Measurements from ENCODE around the gene ADAMTS7.
"Not testable (repeated sequence)": the region's sequence is repeated elsewhere in the genome, so short reads cannot be mapped to it uniquely, and the experiment has no call there.

The ADAMTS7 gene

GRCh38 chr15:78764340-78765153, 46.7 kb downstream of the ADAMTS7 start:
- DNase-seq: not testable (repeated sequence)

DNA sequence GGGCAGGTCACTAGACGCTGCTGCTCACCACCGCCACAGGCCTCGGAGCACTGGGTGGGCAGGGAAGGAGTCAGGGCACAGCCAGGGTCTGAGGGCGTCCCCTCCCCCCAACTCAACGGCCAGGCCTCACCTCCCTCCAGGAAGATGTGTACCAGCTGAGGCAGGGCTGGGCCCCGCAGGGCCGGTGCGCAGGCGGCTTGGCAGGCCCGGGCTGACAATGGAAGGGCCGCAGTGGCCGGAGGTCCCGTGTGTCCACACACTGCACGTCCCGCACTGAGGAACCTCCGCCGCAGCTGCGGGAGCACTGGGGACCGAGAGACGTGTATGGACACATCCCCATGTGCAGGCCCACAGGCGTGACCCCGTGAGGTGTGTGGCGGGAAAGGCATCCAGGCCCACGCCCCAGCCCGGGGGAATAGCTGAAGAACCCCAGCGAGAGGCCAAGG, 47.4 kb downstream of the ADAMTS7 start:
- no peak for DNase-seq

GRCh38 chr15:78762985-78763795, 48.1 kb downstream of the ADAMTS7 start:
- no peak for DNase-seq

DNA sequence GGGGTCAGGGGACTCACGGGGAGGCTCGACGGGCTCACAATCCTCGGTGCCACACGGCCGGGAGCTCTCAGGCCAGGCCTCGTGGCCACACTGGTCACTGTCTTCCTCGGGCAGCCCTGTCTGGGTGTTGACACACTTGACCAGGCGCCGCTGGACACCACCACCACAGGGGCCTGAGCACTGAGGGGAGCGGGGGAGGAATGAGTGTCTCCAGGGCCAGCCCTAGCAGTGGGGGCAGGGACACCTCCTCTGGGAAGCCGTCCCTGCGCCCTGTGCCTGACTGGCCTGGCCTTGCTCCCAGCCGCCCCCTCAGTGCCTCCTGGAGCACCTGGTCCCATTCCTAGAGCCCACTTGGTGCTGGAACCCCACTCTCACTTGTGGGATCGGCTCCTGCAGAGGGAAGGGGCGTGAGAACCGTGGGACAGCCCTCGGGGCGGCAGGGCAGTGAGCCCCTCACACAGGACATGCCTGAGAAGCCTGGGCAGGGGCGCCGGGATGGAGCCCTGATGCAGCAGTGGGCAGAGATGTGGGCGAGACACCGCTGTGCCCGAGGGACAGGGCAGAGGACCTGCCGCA, 48.8 kb downstream of the ADAMTS7 start:
- not testable (repeated sequence) for DNase-seq

DNA sequence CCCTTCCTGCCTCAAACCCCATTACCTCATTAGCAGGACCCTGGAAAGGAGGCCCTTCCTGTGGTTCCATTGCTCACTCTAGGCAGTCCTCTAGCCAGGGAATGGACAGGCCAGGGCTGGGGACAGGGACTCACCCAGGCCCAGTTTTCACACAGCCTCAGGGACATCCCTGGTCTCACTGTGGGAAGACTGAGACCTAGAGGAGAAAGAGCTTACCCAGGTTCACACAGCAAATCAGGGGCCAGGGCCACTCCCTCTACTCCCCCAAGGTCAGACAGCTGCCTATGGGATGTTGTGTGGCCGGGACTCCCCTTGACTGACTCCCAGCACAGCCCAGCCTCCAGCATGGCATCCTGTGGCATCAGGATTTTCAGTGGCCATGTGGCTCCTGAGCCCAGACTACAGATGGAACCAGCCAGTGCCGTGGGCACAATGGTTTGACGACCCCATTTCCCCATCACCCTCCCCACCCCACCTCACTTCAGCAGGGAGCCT, 49.3 kb downstream of the ADAMTS7 start:
- DNase-seq: no peak

GRCh38 chr15:78761475-78761874, 49.8 kb downstream of the ADAMTS7 start:
- DNase-seq: not testable (repeated sequence)

DNA sequence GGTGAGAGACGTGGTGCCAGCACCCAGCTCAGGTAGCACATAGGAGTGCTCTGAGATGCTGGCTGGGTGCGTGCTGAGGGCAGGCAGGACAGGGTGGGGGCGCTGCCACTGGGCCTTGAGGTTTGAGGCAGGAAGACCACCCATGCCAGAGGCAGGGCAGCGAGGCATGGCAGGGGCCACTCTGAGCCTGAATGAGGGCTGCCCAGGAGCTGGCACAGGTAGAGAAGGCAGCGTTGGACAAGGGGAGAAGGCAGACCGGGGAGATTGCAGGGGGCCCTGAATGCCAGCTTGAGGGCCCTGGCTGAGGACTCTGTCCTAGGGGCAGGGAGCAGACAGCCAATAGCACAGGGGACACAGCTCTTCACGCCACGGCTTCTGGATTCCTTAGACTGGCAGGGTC, 50.2 kb downstream of the ADAMTS7 start:
- DNase-seq: no peak

DNA sequence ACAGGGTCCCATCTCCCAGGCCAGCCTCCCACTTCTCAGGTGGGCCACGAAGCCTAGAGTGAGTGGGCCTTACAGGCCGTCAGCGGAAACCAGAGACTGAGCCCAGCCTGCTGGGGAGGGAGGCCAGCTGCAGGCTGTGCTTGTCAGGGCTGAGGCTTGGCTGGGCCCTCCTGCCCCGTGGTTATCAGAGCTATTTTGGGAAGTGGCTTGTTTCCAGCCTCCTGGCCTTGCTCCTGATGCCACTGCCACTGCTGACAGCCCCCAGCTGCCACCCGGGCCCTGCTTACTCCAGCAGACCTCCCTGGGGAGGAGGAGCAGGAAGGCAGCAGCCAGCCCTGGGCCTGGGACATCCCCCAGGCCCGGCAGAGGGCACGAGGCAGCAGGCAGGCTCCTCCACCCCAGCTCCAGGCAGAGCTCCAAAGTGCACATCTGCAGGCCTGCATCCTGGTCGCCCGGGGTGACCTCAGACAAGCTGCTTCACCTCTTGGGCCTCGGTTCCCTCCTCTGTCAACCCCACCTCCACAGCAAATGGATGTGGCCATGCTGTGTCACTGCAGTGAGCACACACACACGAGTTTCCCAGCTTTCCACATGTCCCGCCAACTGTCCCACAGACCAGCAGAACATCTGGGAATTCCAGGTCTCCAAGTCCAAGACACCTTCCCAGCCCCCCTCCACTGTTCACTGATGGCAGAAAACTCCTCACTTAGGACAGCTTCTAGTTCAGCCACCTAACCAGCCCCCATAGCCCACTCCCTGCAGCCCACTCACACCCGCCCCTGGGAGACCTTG, 51.0 kb downstream of the ADAMTS7 start:
- DNase-seq: not testable (repeated sequence)

DNA sequence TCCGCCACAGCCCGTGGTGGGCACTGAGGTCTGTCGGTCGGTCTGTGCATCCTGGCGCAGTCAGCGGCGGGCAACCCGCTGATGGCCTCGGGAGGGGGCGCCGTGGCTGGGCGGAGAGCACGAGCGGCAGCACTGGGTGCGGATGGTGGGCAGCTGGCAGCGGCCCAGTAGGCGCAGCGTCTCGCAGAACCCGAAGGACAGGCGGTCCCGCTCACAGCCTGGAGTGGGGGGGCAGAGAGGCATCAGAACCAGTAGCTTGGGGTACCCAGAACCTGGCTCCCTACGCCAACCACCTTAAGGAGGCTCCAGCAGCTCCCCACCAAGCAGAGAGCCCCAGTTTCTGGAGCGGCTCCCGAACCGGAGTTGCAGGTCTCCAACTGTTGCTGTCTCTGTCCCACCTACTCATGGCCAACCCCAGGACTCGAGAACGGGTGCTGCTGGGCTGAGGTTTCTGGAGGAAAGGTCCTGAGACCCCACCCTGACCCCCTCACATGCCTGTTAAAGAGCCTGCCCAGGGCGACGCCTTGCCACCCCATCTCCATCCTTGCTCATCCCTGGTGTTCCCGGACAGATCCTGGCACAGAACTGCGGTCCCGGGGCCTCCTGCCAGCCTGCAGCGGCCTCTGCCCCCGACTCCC, 51.8 kb downstream of the ADAMTS7 start:
- not testable (repeated sequence) for DNase-seq

- DNase-seq: not testable (repeated sequence)
Observed at GRCh38 chr15:78758486-78759200, 52.6 kb downstream of the ADAMTS7 start.

DNA sequence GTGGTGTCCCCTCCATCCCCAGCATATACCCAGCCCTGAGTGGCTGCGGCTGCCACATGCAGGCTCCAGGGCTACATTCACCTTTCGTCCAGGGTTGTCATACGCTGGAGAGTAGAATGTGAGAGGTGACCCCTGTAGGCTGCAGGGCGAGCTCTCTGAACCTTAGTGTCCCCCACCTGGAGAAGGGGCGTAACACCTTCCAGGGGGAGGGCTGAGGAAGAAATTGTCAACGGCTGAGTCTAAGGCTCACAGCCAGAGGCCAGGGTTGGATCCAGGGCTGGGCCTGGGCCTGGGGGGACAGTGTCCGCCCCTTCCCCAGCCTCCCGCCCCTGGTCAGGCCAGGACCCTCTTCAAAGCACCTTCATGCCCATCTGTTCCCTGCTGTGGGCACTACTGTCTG, 53.2 kb downstream of the ADAMTS7 start:
- not testable (repeated sequence) for DNase-seq

- no peak for DNase-seq
Observed at GRCh38 chr15:78757636-78757905, 53.7 kb downstream of the ADAMTS7 start.

GRCh38 chr15:78756781-78757635, 54.3 kb downstream of the ADAMTS7 start:
- DNase-seq: peak; percentile 35

DNA sequence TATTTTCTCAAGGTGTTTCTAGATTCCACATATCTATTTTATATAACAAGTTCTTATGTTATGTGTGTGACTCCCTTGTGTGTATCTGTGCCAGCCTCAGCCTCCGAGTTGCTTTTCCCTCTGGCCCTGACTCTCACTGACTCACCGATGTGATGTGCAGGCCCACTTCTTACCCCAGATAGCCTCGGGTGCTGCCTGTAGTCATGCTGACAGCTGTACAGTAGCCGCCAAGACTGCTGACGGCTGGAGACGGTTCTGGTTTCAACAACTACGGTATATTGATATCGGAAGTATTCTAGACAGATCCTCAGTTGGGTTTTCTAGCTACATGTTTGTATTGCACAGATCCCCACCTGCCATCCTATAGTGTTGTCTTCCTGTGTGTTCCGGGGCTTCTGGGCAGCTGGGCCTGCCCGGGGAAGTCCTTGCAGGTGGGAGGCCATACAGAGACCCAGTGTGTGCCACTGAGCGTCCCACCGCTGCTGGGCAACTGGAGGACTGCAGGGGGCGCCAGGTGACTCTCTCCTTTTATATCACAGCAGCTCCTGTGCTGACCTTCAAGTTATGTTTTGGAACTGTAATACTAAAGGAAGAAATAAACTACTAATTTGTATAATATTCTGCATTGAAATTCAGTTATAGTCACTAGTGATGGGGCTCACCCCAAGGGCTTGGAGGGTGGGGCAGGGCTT, 55.2 kb downstream of the ADAMTS7 start:
- DNase-seq: not testable (repeated sequence)

GRCh38 chr15:78754637-78755280, 56.5 kb downstream of the ADAMTS7 start:
- not testable (repeated sequence) for DNase-seq

GRCh38 chr15:78753751-78754535, 57.3 kb downstream of the ADAMTS7 start:
- not testable (repeated sequence) for DNase-seq

- DNase-seq: not testable (repeated sequence)
Observed at GRCh38 chr15:78753359-78753659, 58.0 kb downstream of the ADAMTS7 start.

- DNase-seq: no peak
Observed at GRCh38 chr15:78752492-78753358, 58.5 kb downstream of the ADAMTS7 start.

Data from amniotic stem cell (primary cell).